Measurements from ENCODE around the gene C11orf91. TPM values are rescaled to one million over a fixed set of nuclear protein-coding genes. Genes with fewer than 3 reads are reported as not detected.
"Not testable (repeated sequence)": the region's sequence is repeated elsewhere in the genome, so short reads cannot be mapped to it uniquely, and the experiment has no call there.

The C11orf91 gene
- total RNA-seq, 1 donor from 2014 or later, result not detected

DNA sequence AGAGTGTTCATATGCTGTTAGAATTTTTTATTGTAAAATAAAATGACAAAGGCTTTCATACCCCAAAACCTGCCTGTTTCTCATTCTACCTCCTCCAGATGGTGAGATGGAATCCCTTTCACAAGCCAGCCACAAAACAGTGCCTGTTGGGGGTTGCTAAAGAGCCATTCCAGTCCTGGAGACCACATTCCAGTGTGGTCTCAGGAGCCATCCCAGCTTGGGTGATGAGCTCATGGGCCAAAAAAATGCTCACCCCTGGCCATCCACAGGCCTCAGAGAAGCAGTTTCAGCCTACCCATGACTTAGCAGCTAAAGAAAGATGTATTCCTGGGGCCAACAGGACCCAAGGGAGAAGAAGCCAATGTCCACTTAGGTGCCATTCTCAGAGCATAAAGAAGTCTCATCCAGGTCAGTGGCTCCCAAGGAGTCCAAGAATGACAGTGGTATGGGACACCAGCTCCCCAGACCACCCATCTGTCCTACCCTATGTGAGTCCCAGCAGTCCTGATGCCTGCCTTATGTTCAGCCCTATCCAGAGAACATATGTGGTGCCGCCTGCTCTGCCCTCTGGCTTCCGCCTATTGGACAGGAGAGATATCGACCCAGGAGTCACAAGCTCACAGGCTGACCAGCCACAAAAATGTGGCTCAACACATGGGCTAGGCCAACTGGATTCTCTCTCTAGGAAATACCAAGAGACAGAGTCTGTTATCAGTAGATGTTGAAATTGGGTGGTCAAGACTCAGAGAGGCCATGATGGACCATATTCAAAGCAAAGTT is 26.4 kb downstream of the C11orf91 start:
- DNase-seq (ENCODE audit: low spot score in 2 of 2) (no peak), FAIRE-seq (no peak)

- DNase-seq (ENCODE audit: low spot score in 2 of 2) (no peak), FAIRE-seq (no peak)
Observed at GRCh38 chr11:33672273-33672672, 28.4 kb downstream of the C11orf91 start.

- FAIRE-seq, result no peak
- no peak for DNase-seq (ENCODE audit: low spot score in 2 of 2)
Observed at GRCh38 chr11:33670250-33671011, 30.2 kb downstream of the C11orf91 start.

GRCh38 chr11:33669598-33670249 is 30.9 kb downstream of the C11orf91 start:
- DNase-seq (ENCODE audit: low spot score in 2 of 2) (no peak), FAIRE-seq (no peak)

- no peak for FAIRE-seq
- no peak for DNase-seq (ENCODE audit: low spot score in 2 of 2)
Observed at GRCh38 chr11:33668951-33669596, 31.6 kb downstream of the C11orf91 start.

DNA sequence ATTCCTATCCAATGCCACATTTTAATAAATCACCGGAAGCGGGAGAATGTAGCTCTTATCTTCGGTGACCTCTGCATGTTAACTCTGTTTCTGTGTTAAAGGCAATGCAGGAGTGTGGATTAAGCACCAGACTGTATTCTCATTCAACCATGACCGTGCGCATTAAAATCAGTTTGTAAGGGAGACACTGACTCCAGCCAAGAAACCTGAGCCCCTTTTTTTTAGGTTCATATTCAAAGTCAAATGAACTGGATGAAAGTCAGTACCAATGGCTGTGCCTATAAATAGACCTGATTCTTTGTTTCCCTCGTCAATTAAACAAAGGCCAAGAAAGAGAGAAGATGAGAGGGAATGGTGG is 32.2 kb downstream of the C11orf91 start:
- FAIRE-seq, result no peak
- DNase-seq (ENCODE audit: low spot score in 2 of 2), result no peak

- DNase-seq (ENCODE audit: low spot score in 2 of 2) (no peak), FAIRE-seq (no peak)
Observed at GRCh38 chr11:33667819-33668467, 32.7 kb downstream of the C11orf91 start.

GRCh38 chr11:33665350-33666106 is 35.1 kb downstream of the C11orf91 start:
- no peak for DNase-seq (ENCODE audit: low spot score in 2 of 2)
- no peak for FAIRE-seq

- no peak for DNase-seq (ENCODE audit: low spot score in 2 of 2)
- FAIRE-seq, result no peak
Observed at GRCh38 chr11:33664827-33665226, 35.8 kb downstream of the C11orf91 start.

DNA sequence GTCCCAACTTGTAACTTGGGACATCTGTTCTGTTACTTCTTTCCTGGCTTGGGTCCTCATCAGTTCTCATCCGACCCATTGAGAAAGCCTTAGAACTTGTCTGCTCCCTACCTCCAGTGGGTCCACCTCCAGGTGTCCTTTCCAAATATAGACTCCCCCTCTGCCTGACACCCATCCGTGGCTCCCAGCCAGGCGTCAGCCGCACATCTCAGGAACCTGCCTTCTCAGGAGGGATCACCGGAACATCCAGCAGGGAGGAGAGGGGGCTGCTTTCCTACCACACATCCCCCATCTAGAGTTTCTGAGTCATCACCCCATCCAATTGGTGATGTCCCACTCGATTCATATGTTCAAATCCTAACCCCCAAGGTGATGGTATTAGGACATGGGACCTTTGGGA is 36.5 kb downstream of the C11orf91 start:
- DNase-seq (ENCODE audit: low spot score in 2 of 2) (no peak), FAIRE-seq (no peak)

DNA sequence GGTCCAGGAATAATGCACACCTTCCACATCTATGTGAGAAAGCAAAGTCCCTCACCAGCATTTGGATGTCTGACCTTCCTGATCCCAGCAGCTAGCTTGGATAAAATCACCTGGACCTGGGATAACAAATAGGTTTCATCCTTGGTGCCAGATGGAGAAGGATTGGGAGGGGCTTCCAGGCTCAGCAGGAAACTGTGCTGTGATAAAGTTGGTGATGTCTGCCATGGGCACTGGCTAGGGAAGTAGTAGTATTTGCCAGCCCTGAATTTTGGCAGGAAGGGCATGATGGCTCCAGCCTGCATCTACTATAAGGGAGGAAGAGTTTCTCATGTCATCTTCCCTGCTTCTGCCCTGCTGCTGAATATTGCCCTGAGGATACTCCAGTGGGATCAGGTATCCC is 37.5 kb downstream of the C11orf91 start:
- no peak for DNase-seq (ENCODE audit: low spot score in 2 of 2)
- FAIRE-seq, result no peak

DNA sequence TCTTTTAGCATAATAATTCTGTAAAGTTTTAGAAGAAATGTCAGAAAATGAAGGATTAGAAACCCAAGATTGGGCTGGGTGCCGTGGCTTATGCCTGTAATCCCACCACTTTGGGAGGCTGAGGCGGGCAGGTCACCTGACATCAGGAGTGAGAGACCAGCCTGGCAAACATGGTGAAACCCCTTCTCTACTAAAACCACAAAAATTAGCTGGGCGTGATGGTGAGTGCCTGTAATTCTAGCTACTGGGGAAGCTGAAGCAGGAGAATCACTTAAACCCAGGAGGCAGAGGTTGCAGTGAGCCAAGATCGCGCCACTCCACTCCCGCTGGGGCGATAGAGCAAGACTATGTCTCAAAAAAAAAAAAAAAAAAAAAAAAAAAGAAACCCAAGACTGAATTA is 39.1 kb downstream of the C11orf91 start:
- FAIRE-seq; DNase-seq (ENCODE audit: low spot score in 2 of 2): not testable (repeated sequence)

DNA sequence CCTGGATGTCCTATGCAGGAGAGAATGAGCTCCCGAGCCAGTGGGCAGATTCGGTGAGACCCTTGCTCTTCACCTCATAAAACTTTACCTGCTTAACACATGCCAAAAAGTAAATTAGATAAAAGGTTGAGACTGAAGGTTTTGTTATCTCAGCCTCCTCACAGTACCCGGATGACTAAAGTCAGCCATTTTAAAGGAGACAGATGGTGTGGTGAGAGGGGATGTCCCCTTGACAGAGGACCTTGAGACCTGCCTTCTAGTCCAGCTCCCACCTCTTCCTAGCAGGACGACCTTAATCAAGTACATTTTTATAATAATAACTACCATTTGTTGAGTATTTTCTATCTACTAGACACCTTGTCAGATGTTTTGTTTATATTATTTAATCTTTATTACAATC is 39.7 kb downstream of the C11orf91 start:
- FAIRE-seq, result no peak
- no peak for DNase-seq (ENCODE audit: low spot score in 2 of 2)

DNA sequence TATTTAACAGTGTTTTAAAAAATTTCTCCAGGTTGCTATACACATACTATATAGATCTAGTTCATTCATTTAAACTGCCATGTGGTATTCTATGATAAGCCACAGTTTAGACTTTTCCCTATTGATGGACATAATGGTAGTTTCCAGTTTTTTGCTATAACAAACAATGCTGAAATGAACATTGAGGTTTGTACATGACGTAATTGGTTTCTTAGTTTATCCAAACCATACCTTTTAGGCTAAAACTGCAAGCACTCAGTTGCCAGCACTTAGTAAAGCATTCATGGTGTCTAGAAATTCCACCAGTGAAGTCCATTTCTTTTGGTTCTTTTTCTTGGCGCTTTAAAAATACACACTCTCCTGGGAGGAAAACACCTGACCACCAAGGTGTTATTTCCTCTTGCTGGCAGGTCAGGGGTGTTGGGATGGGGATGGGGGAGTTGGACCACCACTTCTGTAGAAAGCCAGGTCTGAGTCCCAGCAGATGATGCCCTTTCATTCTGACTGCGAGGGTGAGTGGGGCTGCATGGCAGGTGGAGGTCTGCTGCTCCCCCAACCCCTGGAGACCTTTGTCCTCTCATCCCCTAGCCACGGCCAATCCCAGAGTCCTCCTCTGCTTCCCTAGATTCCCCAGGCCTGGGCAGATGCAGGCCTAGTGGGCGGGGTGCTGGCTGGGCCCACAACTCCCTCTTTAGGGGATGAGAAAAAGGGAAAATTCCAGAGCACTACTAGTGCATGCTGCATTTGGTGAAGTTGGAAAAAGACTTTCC is 41.1 kb downstream of the C11orf91 start:
- FAIRE-seq, result no peak

GRCh38 chr11:33658195-33658900 is 42.3 kb downstream of the C11orf91 start:
- no peak for FAIRE-seq

More for the DNA sequence above, 41.1 kb downstream of the C11orf91 start:
- no peak for DNase-seq (ENCODE audit: low spot score in 2 of 2)

GRCh38 chr11:33657757-33658156 is 42.9 kb downstream of the C11orf91 start:
- no peak for FAIRE-seq
- no peak for DNase-seq (ENCODE audit: low spot score in 2 of 2)

More at GRCh38 chr11:33658195-33658900, 42.3 kb downstream of the C11orf91 start:
- DNase-seq (ENCODE audit: low spot score in 2 of 2), result no peak

GRCh38 chr11:33656768-33657167 is 43.9 kb downstream of the C11orf91 start:
- no peak for FAIRE-seq

More at GRCh38 chr11:33656768-33657167, 43.9 kb downstream of the C11orf91 start:
- DNase-seq (ENCODE audit: low spot score in 2 of 2), result no peak
